Measurements from ENCODE around the gene PDGFRA. TPM values are rescaled to one million over a fixed set of nuclear protein-coding genes. Genes with fewer than 3 reads are reported as not detected.

The PDGFRA gene
- total RNA-seq, 1 experiment from 2014 or later = not detected

GRCh38 chr4:54274795-54275665, 45.9 kb downstream of the PDGFRA start:
- Histone ChIP-seq H4K20me1 (ENCODE audit: insufficient read depth) (no peaks in the 10 kb centered on the region), H2AFZ (no peak overlapping the region), H3K36me3 (ENCODE audit: low read depth) (no peaks in the 10 kb centered on the region), H3F3A (ENCODE audit: insufficient read depth, low read depth) (no peaks in the 10 kb centered on the region), H3K27me3 (ENCODE audit: insufficient read depth, low read depth) (no peaks in the 10 kb centered on the region), H3K4me2 (no peak overlapping the region), H3K4me1 (replicated peaks; ENCODE audit: insufficient read depth) (no peaks in the 10 kb centered on the region), H3K27ac (no peak overlapping the region), H3K4me3 (no peak overlapping the region), H3K9me3 (ENCODE audit: insufficient read depth, low read depth) (no peaks in the 10 kb centered on the region), H3K79me2 (ENCODE audit: low read depth) (no peaks in the 10 kb centered on the region), H3K9me2 (ENCODE audit: insufficient read depth) (no peaks in the 10 kb centered on the region)
- TF ChIP-seq EZH2 (IDR thresholded peaks at IDR 0.05; ENCODE audit: low read depth) (no peak), CTCF (conservative IDR thresholded peaks at IDR 0.05) (no peak)
- no TSS peak for BruUV-seq (replicated peaks)
- DNase-seq = no peak
- ChIA-PET POLR2A (ENCODE audit: unreplicated experiment) (no interaction called here), CTCF (interaction anchor here (0.7 kb wide), 1 partner anchor 795 kb away, joined by 3 read pairs; no protein-coding TSS in a partner anchor)
- intact Hi-C loops (cut with micrococcal nuclease; ENCODE audit: unreplicated experiment) = no loop called here

- Histone ChIP-seq H2AFZ (no peak overlapping the region), H3K4me2 (no peak overlapping the region), H3K4me3 (no peak overlapping the region)
Measured at GRCh38 chr4:54276641-54277430, 47.7 kb downstream of the PDGFRA start.

More at GRCh38 chr4:54276641-54277430, 47.7 kb downstream of the PDGFRA start:
- H3K9me2 ChIP-seq (ENCODE audit: insufficient read depth) = no peaks in the 10 kb centered on the region
- H3K27ac ChIP-seq = no peak overlapping the region
- no peaks in the 10 kb centered on the region for H3K9me3 ChIP-seq (ENCODE audit: insufficient read depth, low read depth)
- no peaks in the 10 kb centered on the region for H3F3A ChIP-seq (ENCODE audit: insufficient read depth, low read depth)
- no peaks in the 10 kb centered on the region for H3K4me1 ChIP-seq (replicated peaks; ENCODE audit: insufficient read depth)
- DNase-seq = no peak
- no peaks in the 10 kb centered on the region for H3K27me3 ChIP-seq (ENCODE audit: insufficient read depth, low read depth)
- BruUV-seq (replicated peaks) = no TSS peak
- CTCF ChIA-PET = no interaction called here
- no peaks in the 10 kb centered on the region for H3K36me3 ChIP-seq (ENCODE audit: low read depth)
- H4K20me1 ChIP-seq (ENCODE audit: insufficient read depth) = no peaks in the 10 kb centered on the region
- POLR2A ChIA-PET (ENCODE audit: unreplicated experiment) = interaction anchor here (0.6 kb wide), 1 partner anchor 82 kb away, joined by 5 read pairs; no protein-coding TSS in a partner anchor
- TF ChIP-seq CTCF (conservative IDR thresholded peaks at IDR 0.05) = no peak
- intact Hi-C loops (cut with micrococcal nuclease; ENCODE audit: unreplicated experiment) = no loop called here
- H3K79me2 ChIP-seq (ENCODE audit: low read depth) = no peaks in the 10 kb centered on the region

Data from PC-9 (cell line).